GM10266 (cell line): ENCODE data around the gene YIPF3.

Experiments used
- DNase-seq: peaks from one replicate; pipeline ENCODE4 v3.0.0; 2012; ENCODE audit errors: extremely low spot score
- TF ChIP-seq, protein P1 (sequence below): IDR thresholded peaks from 2 replicates; pipeline ENCODE4 v1.5.1; 2012; ENCODE audit warnings: mild to moderate bottlenecking, low read depth; ENCODE audit not compliant: control insufficient read depth, insufficient read depth; ENCODE audit errors: missing control alignments

The YIPF3 gene

DNA sequence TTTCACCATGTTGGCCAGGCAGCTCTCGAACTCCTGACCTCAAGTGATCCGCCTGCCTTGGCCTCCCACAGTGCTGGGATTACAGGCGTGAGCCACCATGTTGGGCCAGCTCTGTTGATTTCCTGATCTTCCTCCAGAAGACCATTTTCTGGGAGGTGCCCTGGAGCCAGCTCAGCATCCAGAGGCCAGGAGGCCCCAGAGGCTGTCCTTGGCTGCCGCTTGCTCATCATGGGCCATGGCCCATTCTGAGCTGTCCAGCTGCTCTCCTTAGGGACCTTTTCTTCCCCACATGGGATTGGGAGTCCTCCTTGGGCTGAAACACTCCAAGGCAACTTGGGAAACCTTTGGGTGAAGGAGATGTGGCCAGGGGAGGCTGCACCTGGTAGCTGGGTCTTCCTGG is 22.0 kb downstream of the YIPF3 start:
- TF ChIP-seq, protein P1, sequence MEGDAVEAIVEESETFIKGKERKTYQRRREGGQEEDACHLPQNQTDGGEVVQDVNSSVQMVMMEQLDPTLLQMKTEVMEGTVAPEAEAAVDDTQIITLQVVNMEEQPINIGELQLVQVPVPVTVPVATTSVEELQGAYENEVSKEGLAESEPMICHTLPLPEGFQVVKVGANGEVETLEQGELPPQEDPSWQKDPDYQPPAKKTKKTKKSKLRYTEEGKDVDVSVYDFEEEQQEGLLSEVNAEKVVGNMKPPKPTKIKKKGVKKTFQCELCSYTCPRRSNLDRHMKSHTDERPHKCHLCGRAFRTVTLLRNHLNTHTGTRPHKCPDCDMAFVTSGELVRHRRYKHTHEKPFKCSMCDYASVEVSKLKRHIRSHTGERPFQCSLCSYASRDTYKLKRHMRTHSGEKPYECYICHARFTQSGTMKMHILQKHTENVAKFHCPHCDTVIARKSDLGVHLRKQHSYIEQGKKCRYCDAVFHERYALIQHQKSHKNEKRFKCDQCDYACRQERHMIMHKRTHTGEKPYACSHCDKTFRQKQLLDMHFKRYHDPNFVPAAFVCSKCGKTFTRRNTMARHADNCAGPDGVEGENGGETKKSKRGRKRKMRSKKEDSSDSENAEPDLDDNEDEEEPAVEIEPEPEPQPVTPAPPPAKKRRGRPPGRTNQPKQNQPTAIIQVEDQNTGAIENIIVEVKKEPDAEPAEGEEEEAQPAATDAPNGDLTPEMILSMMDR, result no peak
- no peak for DNase-seq

DNA sequence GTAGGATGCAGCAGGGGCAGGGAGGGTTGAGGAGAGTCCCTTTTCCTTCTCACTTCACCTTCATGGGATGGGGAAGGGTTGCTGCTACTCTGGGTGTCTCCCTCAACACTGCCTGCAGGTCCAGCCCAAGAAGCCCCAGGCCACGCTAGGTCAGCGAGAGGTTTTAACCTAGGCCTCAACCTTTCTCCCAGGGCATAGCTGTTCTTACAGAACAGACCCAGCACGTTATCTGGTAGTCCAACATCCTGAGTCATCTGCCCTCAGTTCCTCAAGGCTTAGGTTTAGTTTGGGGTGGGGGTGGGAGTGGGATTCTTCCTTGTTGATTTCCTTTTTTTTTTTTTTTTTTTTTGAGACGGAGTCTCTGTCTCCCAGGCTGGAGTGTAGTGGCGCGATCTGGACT is 22.4 kb downstream of the YIPF3 start:
- no peak for DNase-seq
- TF ChIP-seq, protein P1, result no peak

DNA sequence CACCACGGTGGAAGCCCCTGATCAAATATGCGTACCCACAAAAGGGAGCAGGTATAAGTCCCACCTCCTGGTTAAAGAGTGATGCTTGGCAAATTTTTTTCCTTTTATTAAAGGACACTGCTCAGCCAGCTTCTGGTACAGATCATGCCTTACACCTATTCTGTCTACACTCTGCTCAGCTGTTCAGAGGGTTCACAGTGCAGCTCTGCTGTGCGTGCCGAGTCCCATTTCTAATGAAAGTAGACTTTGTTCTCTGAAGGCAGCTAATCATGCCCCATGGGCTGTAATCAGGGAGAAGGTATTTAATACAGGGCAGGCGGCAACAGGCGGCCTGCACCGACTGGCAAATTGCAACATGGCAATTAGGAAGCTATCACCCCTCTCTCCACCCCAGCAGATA is 22.9 kb downstream of the YIPF3 start:
- TF ChIP-seq, protein P1, result no peak

DNA sequence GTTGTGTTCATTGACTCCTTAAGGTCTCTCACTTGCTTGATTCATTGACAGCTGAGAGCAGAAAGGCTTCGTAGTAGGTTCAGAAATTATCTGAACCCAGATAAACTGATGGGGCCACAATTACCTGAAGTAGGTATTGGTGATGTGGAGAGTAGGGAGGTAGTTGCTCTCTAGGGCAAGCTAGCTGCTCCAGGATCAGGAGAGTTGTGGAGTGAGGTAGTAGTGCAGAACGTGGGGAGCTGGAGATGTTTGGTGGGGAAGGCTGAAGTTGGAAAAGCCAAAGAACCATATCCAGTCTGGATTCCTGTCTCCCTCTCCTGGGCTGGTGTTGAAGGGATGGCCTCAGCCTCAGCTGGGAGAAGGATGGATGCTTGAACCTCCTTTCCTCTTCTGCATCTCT is 23.5 kb downstream of the YIPF3 start:
- DNase-seq, result no peak
- TF ChIP-seq, protein P1, result no peak

More for the DNA sequence above, 22.9 kb downstream of the YIPF3 start:
- no peak for DNase-seq

DNA sequence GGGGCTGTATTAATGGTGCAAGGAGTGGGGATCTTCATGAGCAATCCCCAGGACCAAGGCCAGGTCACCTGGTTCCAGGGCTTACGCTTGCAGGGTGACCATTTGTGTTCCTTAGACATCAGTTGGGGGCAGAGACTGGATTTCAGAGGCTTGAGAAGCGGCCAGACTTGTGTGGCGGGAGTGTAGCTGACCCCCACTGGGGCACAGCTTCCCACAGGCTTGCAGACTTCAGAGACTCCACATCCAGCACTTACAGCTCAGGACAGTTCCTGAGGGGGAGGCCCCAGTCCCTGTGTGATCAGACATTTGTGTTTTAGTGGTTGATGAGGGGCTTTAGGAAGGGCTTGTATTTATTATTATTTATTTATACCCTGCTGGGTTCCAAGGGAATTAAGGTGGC is 24.1 kb downstream of the YIPF3 start:
- TF ChIP-seq, protein P1, result no peak

DNA sequence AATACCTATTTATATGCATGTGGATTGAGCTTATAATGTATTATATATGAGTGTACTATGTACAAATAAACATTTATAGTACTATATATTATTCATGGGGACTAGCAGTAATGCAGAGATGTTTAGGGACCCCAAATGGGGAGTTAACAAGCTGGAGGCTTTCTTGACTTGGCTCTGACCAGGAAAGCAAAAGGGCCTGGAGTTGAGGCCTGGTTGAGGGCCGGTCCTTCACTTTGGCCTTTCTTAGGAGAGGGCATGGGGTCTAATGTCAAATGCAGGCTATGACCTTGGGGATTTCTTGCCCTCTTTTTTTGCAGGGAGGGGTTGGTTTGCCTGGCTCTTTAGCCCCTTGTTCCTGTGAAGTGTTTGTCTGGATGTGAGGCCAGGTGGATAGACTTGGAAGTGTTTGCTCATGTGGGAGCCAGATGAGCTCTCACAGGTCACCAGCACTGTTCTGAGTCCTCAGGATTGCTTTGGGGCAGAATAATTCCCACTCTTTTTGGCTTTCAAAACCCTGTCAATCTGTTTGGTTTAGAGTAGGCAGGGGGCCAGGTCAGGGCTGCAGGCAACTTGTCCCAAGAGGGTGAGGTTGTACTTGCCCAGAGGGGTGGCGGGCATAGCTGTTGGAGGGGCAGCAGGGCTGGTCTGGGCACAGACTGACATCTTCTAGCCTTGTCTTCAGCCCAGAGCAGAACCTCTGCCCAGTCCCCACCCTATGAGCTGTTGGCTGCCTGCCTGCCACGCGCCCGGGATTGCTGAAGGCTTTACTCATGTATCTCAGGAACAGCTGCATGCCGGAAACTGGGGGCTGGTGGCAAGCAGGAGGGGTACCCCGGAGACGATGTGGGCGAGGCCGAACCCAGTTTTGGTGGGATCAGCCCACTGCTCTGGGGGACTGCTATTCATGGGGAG is 24.7 kb downstream of the YIPF3 start:
- DNase-seq, result no peak
- TF ChIP-seq, protein P1, result no peak

More for the DNA sequence above, 24.1 kb downstream of the YIPF3 start:
- no peak for DNase-seq

DNA sequence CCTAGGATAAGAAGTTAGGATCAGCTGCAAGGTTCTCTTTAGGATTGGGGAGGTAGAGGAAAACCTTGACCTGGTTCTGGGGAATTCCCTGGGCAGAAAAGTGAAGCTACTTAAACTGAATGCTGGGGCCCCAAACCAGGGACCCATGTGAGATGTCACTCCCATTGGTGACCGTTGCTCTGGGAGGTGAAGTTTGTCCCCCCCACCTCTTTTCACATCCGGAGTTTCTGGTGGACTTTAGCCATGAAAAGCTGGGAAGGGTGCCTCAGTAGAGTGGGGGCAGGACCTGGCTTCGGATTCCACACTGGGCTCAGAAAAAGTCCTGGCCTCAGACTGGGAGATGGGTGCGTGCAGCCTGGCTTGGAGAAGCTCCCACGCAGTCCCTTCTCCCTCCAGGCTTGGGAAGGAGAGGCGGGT is 26.2 kb downstream of the YIPF3 start:
- TF ChIP-seq, protein P1, result no peak
- DNase-seq, result no peak
